AG04450 (cell line): ENCODE measurements around the gene CLSTN3. TPM values are rescaled to one million over a fixed set of nuclear protein-coding genes. Genes with fewer than 3 reads are reported as not detected.
A peak's percentile ranks its signal among the peaks of the same experiment; 100 is the strongest.

Experiments
- CTCF ChIA-PET: fragments of 300-600, 350-600 bp; formaldehyde crosslinking; extraction: SDS; loops from one replicate; lab custom pipeline; 2022; ENCODE audit warnings: antibody characterized with exemption, inconsistent platforms; lab: Charles Lee
- POLR2A ChIA-PET: fragments of 350-600 bp; formaldehyde crosslinking; extraction: SDS; loops from one replicate; lab custom pipeline; 2021; ENCODE audit warnings: antibody characterized with exemption, inconsistent platforms; lab: Yijun Ruan, JAX
- DNase-seq: peaks from one replicate; pipeline ENCODE4 v3.0.0-alpha.2; 2011; ENCODE audit warnings: low read depth, low spot score
- H3K27ac ChIP-seq: one replicate; pipeline ENCODE4 v1.5.1; 2012; ENCODE audit warnings: low read depth, low read length, control low read depth
- H3K27me3 ChIP-seq: one replicate; pipeline ENCODE4 v1.6.0; 2012; ENCODE audit warnings: low read length; ENCODE audit not compliant: control insufficient read depth, insufficient read depth
- H3K4me3 ChIP-seq: 2 replicates; pipeline ENCODE4 v1.5.1; 2011; ENCODE audit warnings: mild to moderate bottlenecking, low read depth, low read length, control low read depth
- H3K9me3 ChIP-seq: 2 replicates; pipeline ENCODE4 v1.5.1; 2012; ENCODE audit warnings: low read length; ENCODE audit not compliant: control insufficient read depth, insufficient read depth
- polyA plus RNA-seq: library from polyadenylated mRNA; depleted of rRNA; stranded (reverse); fragments of >200 nt; gene quantifications from 2 replicates; pipeline ENCODE4 v1.2.3, GENCODE V29; 2011
- TF ChIP-seq, protein P1 (sequence below): IDR thresholded peaks from 2 replicates; pipeline ENCODE4 v1.5.1; 2011; ENCODE audit warnings: low read depth, low read length, control low read depth, inconsistent platforms

The CLSTN3 gene
- polyA plus RNA-seq, 1 experiment, result 22.3 TPM

DNA sequence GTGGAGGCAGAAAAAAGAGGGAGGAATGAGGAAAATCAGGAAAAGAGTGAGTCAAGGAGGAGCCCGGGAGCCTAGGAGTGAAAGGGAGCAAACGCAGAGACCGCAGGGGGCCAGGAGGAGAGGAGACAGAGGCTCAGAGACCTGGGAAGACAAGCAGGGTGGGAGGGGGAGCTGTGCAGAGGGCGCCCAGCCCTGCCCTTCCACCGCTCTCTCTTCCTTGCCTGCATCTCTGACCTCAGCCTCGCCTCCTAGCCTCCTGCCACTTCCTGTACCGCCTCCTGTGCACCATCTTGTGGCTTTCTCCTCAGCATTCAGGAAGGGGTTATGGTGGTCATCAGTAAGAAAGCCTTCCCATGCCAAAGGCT, 1.3 kb downstream of the CLSTN3 start:
- CTCF ChIA-PET, result interaction anchor here (0.8 kb wide), 1 partner anchor 13 kb away, joined by 3 read pairs; no protein-coding TSS in a partner anchor
- DNase-seq, result no peak
- Histone ChIP-seq H3K4me3 (peak overlapping the region; percentile 90), H3K9me3 (no peaks in the 10 kb centered on the region; the same call in 1 of the 2 replicates), H3K27me3 (no peaks in the 10 kb centered on the region), H3K27ac (no peak overlapping the region)
- TF ChIP-seq, protein P1, sequence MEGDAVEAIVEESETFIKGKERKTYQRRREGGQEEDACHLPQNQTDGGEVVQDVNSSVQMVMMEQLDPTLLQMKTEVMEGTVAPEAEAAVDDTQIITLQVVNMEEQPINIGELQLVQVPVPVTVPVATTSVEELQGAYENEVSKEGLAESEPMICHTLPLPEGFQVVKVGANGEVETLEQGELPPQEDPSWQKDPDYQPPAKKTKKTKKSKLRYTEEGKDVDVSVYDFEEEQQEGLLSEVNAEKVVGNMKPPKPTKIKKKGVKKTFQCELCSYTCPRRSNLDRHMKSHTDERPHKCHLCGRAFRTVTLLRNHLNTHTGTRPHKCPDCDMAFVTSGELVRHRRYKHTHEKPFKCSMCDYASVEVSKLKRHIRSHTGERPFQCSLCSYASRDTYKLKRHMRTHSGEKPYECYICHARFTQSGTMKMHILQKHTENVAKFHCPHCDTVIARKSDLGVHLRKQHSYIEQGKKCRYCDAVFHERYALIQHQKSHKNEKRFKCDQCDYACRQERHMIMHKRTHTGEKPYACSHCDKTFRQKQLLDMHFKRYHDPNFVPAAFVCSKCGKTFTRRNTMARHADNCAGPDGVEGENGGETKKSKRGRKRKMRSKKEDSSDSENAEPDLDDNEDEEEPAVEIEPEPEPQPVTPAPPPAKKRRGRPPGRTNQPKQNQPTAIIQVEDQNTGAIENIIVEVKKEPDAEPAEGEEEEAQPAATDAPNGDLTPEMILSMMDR, result no peak
- POLR2A ChIA-PET, result interaction anchor here (0.8 kb wide), 1 partner anchor 71 kb away, joined by 5 read pairs; no protein-coding TSS in a partner anchor

DNA sequence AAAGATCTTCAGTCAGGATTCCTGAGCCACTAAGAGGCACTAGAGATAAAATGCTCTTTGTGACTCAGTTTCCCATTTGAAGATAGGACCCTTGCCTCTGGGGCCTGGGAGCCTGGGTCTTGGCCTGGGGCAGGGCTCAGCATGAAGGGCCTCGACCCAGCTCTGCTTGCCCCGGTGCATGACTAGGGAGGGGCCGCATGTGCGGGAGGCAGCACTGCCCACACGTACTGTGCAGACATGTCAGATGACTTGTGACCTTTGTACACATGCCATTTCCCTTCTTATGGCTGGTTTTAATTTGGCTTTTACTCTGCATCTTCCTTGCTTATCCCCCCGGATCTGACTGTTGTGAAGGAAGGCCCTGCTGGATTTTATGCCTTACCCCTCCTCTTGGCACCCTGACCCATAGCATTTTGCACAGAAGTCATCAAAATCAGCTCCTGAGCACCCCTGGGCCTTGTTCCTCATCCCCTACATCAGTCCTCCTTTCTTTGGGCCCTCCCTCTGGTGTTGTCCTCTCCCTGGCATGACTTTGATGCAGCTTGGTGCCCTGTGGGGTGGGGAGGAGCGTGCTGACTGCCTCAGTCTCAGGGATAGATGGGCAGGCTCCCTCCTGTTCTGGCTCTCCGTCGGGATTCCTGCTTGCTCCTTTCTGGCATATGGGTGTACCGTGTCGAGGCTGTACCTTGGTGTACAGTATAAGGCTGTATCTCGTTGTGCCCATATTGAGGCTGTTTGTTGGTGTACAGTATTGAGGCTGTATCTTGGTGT, 4.4 kb downstream of the CLSTN3 start:
- CTCF ChIA-PET, result no interaction called here

DNA sequence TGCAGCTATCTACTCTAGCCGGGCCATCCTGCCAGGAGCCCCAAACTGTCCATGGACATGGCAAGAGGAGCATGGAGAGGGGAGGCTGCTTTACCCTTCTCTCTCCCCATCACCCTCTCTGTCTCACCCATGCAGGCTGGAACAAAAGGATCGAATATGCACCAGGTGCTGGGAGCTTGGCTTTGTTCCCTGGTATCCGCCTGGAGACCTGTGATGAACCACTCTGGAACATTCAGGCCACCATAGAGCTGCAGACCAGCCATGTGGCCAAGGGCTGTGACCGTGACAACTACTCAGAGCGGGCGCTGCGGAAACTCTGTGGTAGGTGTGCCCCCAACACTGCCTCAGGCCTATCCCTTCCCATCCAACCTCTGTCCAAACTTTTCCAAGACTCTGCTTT, 5.9 kb downstream of the CLSTN3 start:
- ChIA-PET POLR2A (interaction anchor here (1.0 kb wide), 1 partner anchor 27 kb away, joined by 4 read pairs; the partner anchor contains the start of gene C1RL), CTCF (interaction anchor here (1.4 kb wide), 1 partner anchor 10 kb away, joined by 5 read pairs; no protein-coding TSS in a partner anchor)
- Histone ChIP-seq H3K4me3 (no peak overlapping the region), H3K9me3 (no peaks in the 10 kb centered on the region), H3K27me3 (no peaks in the 10 kb centered on the region), H3K27ac (no peak overlapping the region)
- DNase-seq, result no peak
- TF ChIP-seq, protein P1, result no peak

More for the DNA sequence above, 4.4 kb downstream of the CLSTN3 start:
- H3K27ac ChIP-seq, result no peak overlapping the region
- POLR2A ChIA-PET, result no interaction called here
- TF ChIP-seq, protein P1, result no peak
- no peak overlapping the region for H3K4me3 ChIP-seq
- no peaks in the 10 kb centered on the region for H3K27me3 ChIP-seq
- no peak for DNase-seq
- H3K9me3 ChIP-seq, result no peaks in the 10 kb centered on the region; the same call in 1 of the 2 replicates

DNA sequence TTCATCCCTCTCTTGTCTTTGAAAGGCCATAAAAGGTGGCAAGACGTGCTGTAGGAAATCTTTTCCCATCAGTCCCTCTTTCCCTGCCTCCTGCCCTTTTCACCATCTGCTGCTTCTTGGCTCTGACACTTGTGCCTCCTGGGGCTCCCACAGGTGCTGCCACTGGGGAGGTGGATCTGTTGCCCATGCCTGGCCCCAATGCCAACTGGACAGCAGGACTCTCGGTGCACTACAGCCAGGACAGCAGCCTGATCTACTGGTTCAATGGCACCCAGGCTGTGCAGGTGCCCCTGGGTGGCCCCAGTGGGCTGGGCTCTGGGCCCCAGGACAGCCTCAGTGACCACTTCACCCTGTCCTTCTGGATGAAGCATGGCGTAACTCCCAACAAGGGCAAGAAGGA, 6.5 kb downstream of the CLSTN3 start:
- no peak overlapping the region for H3K4me3 ChIP-seq
- no peak for DNase-seq
- H3K27me3 ChIP-seq, result no peaks in the 10 kb centered on the region
- no peaks in the 10 kb centered on the region for H3K9me3 ChIP-seq
- ChIA-PET POLR2A (no interaction called here), CTCF (interaction anchor here (1.4 kb wide), 1 partner anchor 9 kb away, joined by 5 read pairs; no protein-coding TSS in a partner anchor)
- H3K27ac ChIP-seq, result no peak overlapping the region
- TF ChIP-seq, protein P1, result no peak

DNA sequence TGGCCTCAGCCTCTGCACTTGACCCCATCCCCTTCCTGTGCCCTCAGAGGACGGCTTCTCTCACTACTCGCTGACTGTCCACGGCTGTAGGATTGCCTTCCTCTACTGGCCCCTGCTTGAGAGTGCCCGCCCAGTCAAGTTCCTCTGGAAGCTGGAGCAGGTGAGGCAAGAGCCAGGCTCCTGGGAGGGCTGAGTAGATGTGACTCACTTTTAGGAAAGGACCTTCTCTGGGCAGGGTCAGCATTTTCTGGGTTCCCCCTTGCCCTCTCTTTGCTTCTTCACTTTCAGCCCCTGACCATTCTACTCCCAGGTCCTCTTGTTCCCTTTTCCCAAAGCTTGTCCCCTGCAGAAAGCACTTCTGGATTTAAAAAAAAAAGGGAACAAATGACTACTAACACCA, 7.7 kb downstream of the CLSTN3 start:
- TF ChIP-seq, protein P1, result no peak
- Histone ChIP-seq H3K27ac (no peak overlapping the region), H3K4me3 (no peak overlapping the region), H3K27me3 (no peaks in the 10 kb centered on the region), H3K9me3 (no peaks in the 10 kb centered on the region)
- DNase-seq, result no peak
- ChIA-PET POLR2A (no interaction called here), CTCF (no interaction called here)
